Measurements from ENCODE around the gene GNPTG.

- no peak for TF ChIP-seq CTCF (IDR thresholded peaks at IDR 0.05)
- no peak for TF ChIP-seq EZH2 (IDR thresholded peaks at IDR 0.05)
These were observed 24.1 kb downstream of the GNPTG start for GRCh38 chr16:1375741-1376410.
